Keratinocyte (primary cell): Measurements from ENCODE around the gene ZNF831. TPM values are rescaled to one million over a fixed set of nuclear protein-coding genes. Genes with fewer than 3 reads are reported as not detected.

ENCODE experiments used
- DNase-seq: peaks from one replicate; pipeline ENCODE4 v3.0.0-alpha.2; 2011; ENCODE audit warnings: low read depth, missing footprints, low spot score
- FAIRE-seq: peaks from 2 replicates; lab custom pipeline; 2011; peaks lifted over from hg19 to GRCh38; lab: Jason Lieb, UNC
- H2AFZ ChIP-seq: 2 replicates; pipeline ENCODE4 v1.6.0; 2012; ENCODE audit warnings: low read length, control low read depth, inconsistent platforms; ENCODE audit not compliant: control insufficient read depth
- H3K27ac ChIP-seq: 2 replicates; pipeline ENCODE4 v1.5.1; 2011; ENCODE audit warnings: low read length; ENCODE audit not compliant: control insufficient read depth, insufficient read depth
- H3K27me3 ChIP-seq: 3 replicates; pipeline ENCODE4 v1.6.0; 2011; ENCODE audit warnings: low read length; ENCODE audit not compliant: control insufficient read depth, insufficient read depth; ENCODE audit errors: extremely low read depth
- H3K36me3 ChIP-seq, 2 experiments: 2 replicates in 1 of 2; 3 replicates in 1 of 2; pipeline ENCODE4 v1.5.1; 2011; ENCODE audit warnings: low read length in 2 of 2, mild to moderate bottlenecking in 1 of 2; ENCODE audit not compliant: control insufficient read depth in 2 of 2, insufficient read depth in 2 of 2; ENCODE audit errors: extremely low read depth in 1 of 2
- H3K4me1 ChIP-seq: 3 replicates; pipeline ENCODE4 v1.5.1; 2011; ENCODE audit warnings: low read length; ENCODE audit not compliant: control insufficient read depth, insufficient read depth; ENCODE audit errors: extremely low read depth
- H3K4me2 ChIP-seq: 3 replicates; pipeline ENCODE4 v1.6.0; 2011; ENCODE audit warnings: low read depth, low read length; ENCODE audit not compliant: control insufficient read depth, insufficient read depth; ENCODE audit errors: extremely low read depth
- H3K4me3 ChIP-seq, 3 experiments: fragments of 200-600 bp in 1 of 3; sonication (generic) in 1 of 3; 2 replicates in 2 of 3; 3 replicates in 1 of 3; pipeline ENCODE4 v1.5.1; 2011 to 2016; ENCODE audit warnings: low read length in 3 of 3, mild to moderate bottlenecking in 3 of 3, control low read depth in 2 of 3, inconsistent platforms in 1 of 3, low read depth in 1 of 3, mixed read lengths in 1 of 3, mixed run types in 1 of 3, moderate library complexity in 1 of 3; ENCODE audit not compliant: control insufficient read depth in 2 of 3, insufficient read depth in 2 of 3; ENCODE audit errors: extremely low read depth in 1 of 3
- H3K79me2 ChIP-seq: 2 replicates; pipeline ENCODE4 v1.6.0; 2012; ENCODE audit warnings: low read length; ENCODE audit not compliant: control insufficient read depth, insufficient read depth
- H3K9ac ChIP-seq: 3 replicates; pipeline ENCODE4 v1.6.0; 2011; ENCODE audit warnings: low read length; ENCODE audit not compliant: control insufficient read depth, insufficient read depth; ENCODE audit errors: extremely low read depth
- H3K9me1 ChIP-seq: 3 replicates; pipeline ENCODE4 v1.6.0; 2011; ENCODE audit warnings: low read length; ENCODE audit not compliant: control insufficient read depth, insufficient read depth; ENCODE audit errors: extremely low read depth
- H3K9me3 ChIP-seq: 2 replicates; pipeline ENCODE4 v1.5.1; 2012; ENCODE audit warnings: low read depth, low read length; ENCODE audit not compliant: control insufficient read depth
- H4K20me1 ChIP-seq: 3 replicates; pipeline ENCODE4 v1.6.0; 2011; ENCODE audit warnings: low read length; ENCODE audit not compliant: control insufficient read depth, insufficient read depth; ENCODE audit errors: extremely low read depth
- CTCF ChIP-seq, 3 experiments: IDR thresholded peaks in 1 of 3; conservative IDR thresholded peaks in 1 of 3; optimal IDR thresholded peaks in 1 of 3; 2 replicates in 2 of 3; 3 replicates in 1 of 3; pipeline versions ENCODE3 to v1.5.1; 2011; ENCODE audit warnings: low read length in 3 of 3, mild to moderate bottlenecking in 3 of 3, moderate library complexity in 2 of 3, control low read depth in 1 of 3, inconsistent platforms in 1 of 3; ENCODE audit not compliant: insufficient read depth in 2 of 3; ENCODE audit errors: extremely low read depth in 1 of 3
- EZH2 ChIP-seq: IDR thresholded peaks from one replicate; pipeline ENCODE4 v1.6.1; 2012; ENCODE audit warnings: inconsistent platforms, mild to moderate bottlenecking, low read length, moderate library complexity
- dilution Hi-C: fragments of 300-500 bp; cut with MboI; formaldehyde crosslinking; loops from one replicate; pipeline ENCODE4 v1.7.0; 2020; ENCODE audit warnings: low sequenced_read_pairs; ENCODE audit not compliant: extremely low pct_ligation_motif_present
- polyA plus RNA-seq, 5 experiments: library from polyadenylated mRNA; depleted of rRNA in 3 of 5; stranded (reverse) in 3 of 5; stranded (forward) in 1 of 5; unstranded in 1 of 5; fragments of >200 nt; gene quantifications; 1 replicate in 1 of 5; 2 replicates in 3 of 5; 3 replicates in 1 of 5; pipeline versions ENCODE4 v1.2.1 to v1.2.3, GENCODE V29; 2011 to 2012; ENCODE audit warnings: missing spikeins in 2 of 5, low read depth in 1 of 5, low replicate concordance in 1 of 5

Gene ZNF831
- polyA plus RNA-seq, 1 donor (not counting 4 experiments of a cell fraction or from before 2014, with no cell fraction given) = not detected

- Histone ChIP-seq H3K9me3 (no peaks in the 10 kb centered on the region), H3K27ac (no peak overlapping the region), H3K9ac (no peak overlapping the region), H4K20me1 (no peaks in the 10 kb centered on the region), H3K4me3 (no peak overlapping the region), H3K4me1 (no peaks in the 10 kb centered on the region), H2AFZ (no peak overlapping the region), H3K9me1 (no peaks in the 10 kb centered on the region), H3K4me2 (no peak overlapping the region), H3K79me2 (no peaks in the 10 kb centered on the region), H3K36me3 (no peaks in the 10 kb centered on the region), H3K27me3 (peaks cover 5% of the 10 kb centered on the region)
- TF ChIP-seq CTCF (optimal IDR thresholded peaks at IDR 0.05 in 1 of 3, IDR thresholded peaks at IDR 0.05 in 1 of 3, conservative IDR thresholded peaks at IDR 0.05 in 1 of 3; ENCODE audit: extremely low read depth in 1 of 3, insufficient read depth in 2 of 3, low read length in 3 of 3) (no peak), EZH2 (no peak)
- dilution Hi-C loops = no loop called here
- no peak for DNase-seq
- FAIRE-seq = no peak
These were observed 84.4 kb downstream of the ZNF831 start for GRCh38 chr20:59247731-59248684.

DNA sequence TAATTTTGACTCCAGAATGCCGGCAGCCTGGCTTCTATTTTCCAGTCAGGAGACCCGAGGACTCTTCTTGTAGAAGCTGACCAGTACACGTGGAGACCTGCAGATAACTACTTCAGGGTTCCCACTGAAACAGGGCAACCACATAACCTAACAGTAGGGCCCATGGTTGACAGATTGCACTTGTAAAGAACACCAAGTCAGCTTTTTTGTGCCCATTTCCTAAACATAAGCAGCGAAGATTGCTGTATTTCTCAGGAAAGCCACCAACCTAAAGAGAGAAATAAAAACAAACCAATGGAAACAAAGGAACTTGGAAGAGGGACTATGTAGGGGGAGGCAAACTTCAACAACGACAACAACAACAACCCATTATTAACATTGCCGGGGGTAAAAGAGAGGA is 86.7 kb downstream of the ZNF831 start:
- Histone ChIP-seq H3K4me2 (no peak overlapping the region), H3K9me1 (no peaks in the 10 kb centered on the region), H2AFZ (no peak overlapping the region), H3K4me3 (no peak overlapping the region), H3K27me3 (peaks cover 3% of the 10 kb centered on the region), H4K20me1 (no peaks in the 10 kb centered on the region), H3K9ac (no peak overlapping the region), H3K79me2 (no peaks in the 10 kb centered on the region), H3K27ac (no peak overlapping the region), H3K9me3 (no peaks in the 10 kb centered on the region), H3K4me1 (no peaks in the 10 kb centered on the region), H3K36me3 (no peaks in the 10 kb centered on the region)
- FAIRE-seq (no peak), DNase-seq (no peak)
- dilution Hi-C loops = no loop called here
- TF ChIP-seq CTCF (optimal IDR thresholded peaks at IDR 0.05 in 1 of 3, IDR thresholded peaks at IDR 0.05 in 1 of 3, conservative IDR thresholded peaks at IDR 0.05 in 1 of 3; ENCODE audit: extremely low read depth in 1 of 3, insufficient read depth in 2 of 3, low read length in 3 of 3) = no peak
- TF ChIP-seq EZH2 = no peak
